Tibial nerve (tissue), 4 donors: Measurements from ENCODE around the gene FAM20A.

ENCODE experiments used
- EP300 ChIP-seq, 2 donors: sonication (generic); formaldehyde crosslinking; IDR thresholded peaks; one replicate each; pipeline ENCODE4 v1.6.1; 2017; ENCODE audit warnings: antibody characterized with exemption in 2 of 2, mild to moderate bottlenecking in 1 of 2
- POLR2A ChIP-seq, 2 donors: fragments of 450-650 bp; IDR thresholded peaks; one replicate each; pipeline ENCODE4 v1.6.1; 2017; ENCODE audit warnings: antibody characterized with exemption in 2 of 2, mild to moderate bottlenecking in 2 of 2, moderate library complexity in 2 of 2
- TF ChIP-seq, protein P1 (sequence below), 5 experiments: fragments of 200-600 bp in 3 of 5; fragments of 450-650 bp in 2 of 5; sonication (generic) in 3 of 5; IDR thresholded peaks; one replicate each; pipeline ENCODE4 v1.5.1; 2016 to 2019; ENCODE audit warnings: antibody characterized with exemption in 5 of 5, mild to moderate bottlenecking in 3 of 5, moderate library complexity in 2 of 5

DNA sequence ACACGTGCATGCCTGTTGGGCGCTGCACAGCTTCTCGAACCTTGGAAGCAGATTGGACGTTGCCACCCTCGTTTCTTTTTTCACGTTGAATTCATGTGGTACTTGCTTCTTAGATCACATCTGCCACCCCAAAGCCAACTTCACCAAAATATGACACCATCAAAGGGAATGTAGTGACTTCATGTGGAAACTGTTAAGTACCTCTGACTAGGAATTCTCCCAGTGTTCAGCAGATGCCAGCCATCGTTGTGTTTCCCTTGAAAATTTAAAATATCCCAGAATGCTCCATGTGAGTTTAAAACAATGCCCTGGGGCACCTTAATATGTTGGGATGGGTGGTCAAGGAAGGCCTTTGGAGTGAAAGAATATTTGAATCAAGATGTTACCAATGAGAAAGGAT, 22.6 kb upstream of the FAM20A start:
- TF ChIP-seq, protein P1, sequence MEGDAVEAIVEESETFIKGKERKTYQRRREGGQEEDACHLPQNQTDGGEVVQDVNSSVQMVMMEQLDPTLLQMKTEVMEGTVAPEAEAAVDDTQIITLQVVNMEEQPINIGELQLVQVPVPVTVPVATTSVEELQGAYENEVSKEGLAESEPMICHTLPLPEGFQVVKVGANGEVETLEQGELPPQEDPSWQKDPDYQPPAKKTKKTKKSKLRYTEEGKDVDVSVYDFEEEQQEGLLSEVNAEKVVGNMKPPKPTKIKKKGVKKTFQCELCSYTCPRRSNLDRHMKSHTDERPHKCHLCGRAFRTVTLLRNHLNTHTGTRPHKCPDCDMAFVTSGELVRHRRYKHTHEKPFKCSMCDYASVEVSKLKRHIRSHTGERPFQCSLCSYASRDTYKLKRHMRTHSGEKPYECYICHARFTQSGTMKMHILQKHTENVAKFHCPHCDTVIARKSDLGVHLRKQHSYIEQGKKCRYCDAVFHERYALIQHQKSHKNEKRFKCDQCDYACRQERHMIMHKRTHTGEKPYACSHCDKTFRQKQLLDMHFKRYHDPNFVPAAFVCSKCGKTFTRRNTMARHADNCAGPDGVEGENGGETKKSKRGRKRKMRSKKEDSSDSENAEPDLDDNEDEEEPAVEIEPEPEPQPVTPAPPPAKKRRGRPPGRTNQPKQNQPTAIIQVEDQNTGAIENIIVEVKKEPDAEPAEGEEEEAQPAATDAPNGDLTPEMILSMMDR (IDR thresholded peaks at IDR 0.05): no peak
- TF ChIP-seq POLR2A (IDR thresholded peaks at IDR 0.05): no peak
- TF ChIP-seq EP300 (IDR thresholded peaks at IDR 0.05): no peak
